HG03575 (cell line): ENCODE data around the gene TAF11L11.
"Not testable (repeated sequence)": the region's sequence is repeated elsewhere in the genome, so short reads cannot be mapped to it uniquely, and the experiment has no call there.

ENCODE experiments used
- ATAC-seq: cut with Tn5 transposase; IDR thresholded peaks from one replicate; pipeline ENCODE4 v1.9.1; 2021; ENCODE audit not compliant: unreplicated experiment, insufficient number of reproducible peaks, low FRiP score; ENCODE audit errors: extremely low read depth

TAF11L11 gene

GRCh38 chr5:17603880-17604279, at the start of gene TAF11L11:
TAF11L11 (plus strand) TSS chr5:17604183.
- not testable (repeated sequence) for ATAC-seq

GRCh38 chr5:17585658-17586057, 18.3 kb upstream of the TAF11L11 start, which contains the start of gene TAF11L7:
TAF11L7 (minus strand) TSS chr5:17585758.
- not testable (repeated sequence) for ATAC-seq

- not testable (repeated sequence) for ATAC-seq
These were observed 13.1 kb upstream of the TAF11L11 start, which contains the start of gene TAF11L8 for GRCh38 chr5:17590860-17591259. TAF11L8 (minus strand) TSS chr5:17590960.

- not testable (repeated sequence) for ATAC-seq
These were observed 9.7 kb upstream of the TAF11L11 start, which contains the start of gene TAF11L9 for GRCh38 chr5:17594255-17594654. TAF11L9 (minus strand) TSS chr5:17594394.

- ATAC-seq: not testable (repeated sequence)
These were observed 6.3 kb upstream of the TAF11L11 start, which contains the start of gene TAF11L10 for GRCh38 chr5:17597728-17598127. TAF11L10 (minus strand) TSS chr5:17597828.

GRCh38 chr5:17604951-17605350, 968 bp downstream of the TAF11L11 start:
- ATAC-seq: no peak

GRCh38 chr5:17607461-17607860, 3.5 kb downstream of the TAF11L11 start:
- not testable (repeated sequence) for ATAC-seq

- not testable (repeated sequence) for ATAC-seq
These were observed 6.1 kb downstream of the TAF11L11 start, which contains the start of gene TAF11L12 for GRCh38 chr5:17610092-17610491. TAF11L12 (plus strand) TSS chr5:17610392.

GRCh38 chr5:17614872-17615605, 11.1 kb downstream of the TAF11L11 start:
- ATAC-seq: no peak

GRCh38 chr5:17619354-17619753, 15.4 kb downstream of the TAF11L11 start:
- no peak for ATAC-seq

GRCh38 chr5:17620627-17621026, 16.6 kb downstream of the TAF11L11 start:
- no peak for ATAC-seq

GRCh38 chr5:17625686-17626085, 21.7 kb downstream of the TAF11L11 start:
- no peak for ATAC-seq

- not testable (repeated sequence) for ATAC-seq
These were observed 27.8 kb downstream of the TAF11L11 start, which contains the start of gene TAF11L13 for GRCh38 chr5:17631788-17632187. TAF11L13 (plus strand) TSS chr5:17632088.

- no peak for ATAC-seq
These were observed 30.2 kb downstream of the TAF11L11 start, which contains the start of gene TAF11L14 for GRCh38 chr5:17634160-17634559. TAF11L14 (plus strand) TSS chr5:17634460.

- not testable (repeated sequence) for ATAC-seq
These were observed 45.2 kb downstream of the TAF11L11 start for GRCh38 chr5:17649232-17649631.

- not testable (repeated sequence) for ATAC-seq
These were observed 51.3 kb downstream of the TAF11L11 start for GRCh38 chr5:17655201-17655759.
